T-helper 22 cell (primary cell): ENCODE results near the gene ZNF555.
A peak's percentile ranks its signal among the peaks of the same experiment; 100 is the strongest.
"Not testable (repeated sequence)": the region's sequence is repeated elsewhere in the genome, so short reads cannot be mapped to it uniquely, and the experiment has no call there.

Experiments used
- DNase-seq: peaks from one replicate; pipeline ENCODE4 v3.0.0-alpha.2; 2020; ENCODE audit warnings: low read depth

ZNF555 gene

DNA sequence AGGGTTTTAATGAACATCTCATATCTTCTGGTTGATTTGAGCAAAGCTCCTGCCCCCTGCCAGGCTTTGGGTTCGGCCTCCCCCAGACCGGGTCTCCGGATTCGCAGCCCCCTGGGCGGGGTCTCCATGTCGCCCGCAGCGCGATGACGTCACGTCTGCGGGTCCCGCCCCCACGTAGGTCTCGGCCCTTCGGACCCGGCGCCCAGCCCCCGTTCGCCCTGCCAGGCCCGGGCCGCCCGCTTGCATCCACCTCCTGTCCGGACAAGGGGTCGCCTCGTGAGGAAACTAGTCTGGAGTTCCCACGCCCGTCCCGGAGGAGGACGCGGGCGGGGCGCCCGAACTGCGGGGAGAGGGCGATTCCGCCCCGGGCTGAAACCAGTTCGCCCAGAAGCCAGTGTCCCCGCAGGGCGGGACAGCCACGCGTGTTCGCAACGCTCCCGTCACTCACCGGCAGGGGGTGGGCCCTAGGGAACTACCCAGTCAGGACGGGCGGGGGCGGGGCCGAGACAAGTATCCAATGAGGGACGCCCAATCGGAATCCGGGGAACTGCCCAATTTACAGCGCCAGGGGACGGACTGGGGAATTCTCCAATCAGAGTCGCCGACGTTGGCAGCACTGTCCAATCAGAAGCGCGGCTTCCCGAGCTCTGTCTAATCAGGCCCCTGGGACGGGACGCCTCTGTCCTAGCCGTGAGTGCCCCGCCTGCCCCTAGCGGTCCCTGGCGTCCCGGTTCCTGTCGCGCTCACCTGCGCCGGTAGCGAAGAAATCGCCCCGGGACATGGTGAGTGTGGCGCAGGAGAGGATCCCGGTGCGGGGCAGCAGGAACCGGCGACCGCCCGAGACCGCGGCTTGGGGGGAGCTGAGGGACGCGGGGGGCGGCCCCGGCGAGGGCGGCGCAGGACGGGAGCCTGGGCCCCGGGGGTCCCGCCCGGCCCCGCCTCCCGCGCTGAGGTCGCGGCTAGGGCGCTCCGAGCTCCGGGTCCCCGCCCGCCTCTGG lies at the start of gene ZNF555:
Gene ZNF555, plus strand, starts transcription at position 682 of the 998 bp plus-strand sequence. Its CDS starts 98 bp downstream, at position 780.
- peak; percentile 97 for DNase-seq

DNA sequence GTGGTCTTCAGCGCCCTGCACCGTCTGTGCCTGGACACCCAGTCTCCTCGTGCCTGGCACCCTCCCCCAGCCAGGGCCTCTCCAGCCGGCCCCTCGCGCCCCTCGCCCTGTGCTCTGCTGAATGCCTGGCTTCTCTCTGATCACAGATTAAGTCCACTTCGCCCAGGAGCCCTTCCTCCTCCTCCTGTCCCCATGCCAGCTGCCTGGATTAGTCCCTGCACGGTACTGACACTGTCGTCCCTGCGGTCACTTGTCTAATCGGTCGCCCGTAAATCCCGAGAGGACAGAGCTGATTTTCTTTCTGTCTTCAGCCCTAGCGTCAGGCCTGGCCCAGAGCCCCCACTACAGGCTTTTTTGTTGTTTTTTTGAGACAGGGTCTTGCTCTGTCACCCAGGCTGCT lies 49.4 kb upstream of the ZNF555 start:
- DNase-seq: no peak

DNA sequence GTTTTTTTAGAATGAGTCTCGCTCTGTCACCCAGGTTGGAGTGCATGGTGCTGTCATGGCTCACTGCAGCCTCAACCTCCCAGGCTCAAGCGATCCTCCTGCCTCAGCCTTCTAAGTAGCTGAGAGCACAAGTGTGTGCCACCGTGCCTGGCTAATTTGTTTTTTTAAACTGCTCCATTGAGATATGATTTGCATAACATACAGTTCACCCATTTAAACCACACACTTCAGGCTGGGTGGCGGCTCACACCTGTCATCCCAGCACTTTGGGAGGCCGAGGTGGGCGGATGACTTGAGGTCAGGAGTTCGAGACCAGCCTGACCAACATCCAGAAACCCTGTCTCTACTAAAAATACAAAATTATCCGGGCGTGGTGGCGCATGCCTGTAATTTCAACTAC lies 48.6 kb upstream of the ZNF555 start:
- not testable (repeated sequence) for DNase-seq

DNA sequence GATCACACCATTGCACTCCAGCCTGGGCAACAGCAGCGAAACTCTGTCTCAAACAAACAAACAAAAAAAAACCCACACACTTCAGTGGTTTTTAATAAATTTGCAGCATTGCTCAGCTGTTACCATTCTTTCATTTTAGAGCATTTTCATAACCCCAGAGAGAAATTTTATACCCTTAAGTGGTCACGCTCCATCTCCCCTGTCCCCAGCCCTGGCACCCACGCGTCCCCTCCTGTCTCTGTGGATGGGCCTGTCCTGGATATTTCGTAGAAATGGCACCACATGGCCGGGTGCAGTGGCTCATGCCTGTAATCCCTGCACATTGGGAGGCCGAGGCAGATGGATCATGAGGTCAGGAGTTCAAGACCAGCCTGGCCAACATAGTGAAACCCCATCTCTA lies 48.1 kb upstream of the ZNF555 start:
- no peak for DNase-seq

DNA sequence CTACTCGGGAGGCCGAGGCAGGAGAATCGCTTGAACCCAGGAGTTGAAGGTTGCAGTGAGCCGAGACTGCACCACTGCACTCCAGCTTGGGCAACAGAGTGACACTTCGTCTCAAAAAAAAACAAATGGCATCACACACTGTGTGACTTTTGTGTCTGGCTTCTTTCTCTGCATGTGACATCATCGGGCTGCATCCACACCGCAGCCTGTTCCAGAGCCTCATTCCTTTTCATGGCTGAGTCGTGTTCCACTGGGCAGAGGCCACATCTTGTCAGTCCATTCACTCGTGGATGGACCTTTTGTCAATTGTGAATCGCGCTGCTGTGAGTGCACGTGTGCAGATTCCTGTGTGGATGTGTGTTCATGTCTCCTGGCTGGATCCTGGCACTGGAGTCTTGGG lies 47.7 kb upstream of the ZNF555 start:
- DNase-seq: no peak

DNA sequence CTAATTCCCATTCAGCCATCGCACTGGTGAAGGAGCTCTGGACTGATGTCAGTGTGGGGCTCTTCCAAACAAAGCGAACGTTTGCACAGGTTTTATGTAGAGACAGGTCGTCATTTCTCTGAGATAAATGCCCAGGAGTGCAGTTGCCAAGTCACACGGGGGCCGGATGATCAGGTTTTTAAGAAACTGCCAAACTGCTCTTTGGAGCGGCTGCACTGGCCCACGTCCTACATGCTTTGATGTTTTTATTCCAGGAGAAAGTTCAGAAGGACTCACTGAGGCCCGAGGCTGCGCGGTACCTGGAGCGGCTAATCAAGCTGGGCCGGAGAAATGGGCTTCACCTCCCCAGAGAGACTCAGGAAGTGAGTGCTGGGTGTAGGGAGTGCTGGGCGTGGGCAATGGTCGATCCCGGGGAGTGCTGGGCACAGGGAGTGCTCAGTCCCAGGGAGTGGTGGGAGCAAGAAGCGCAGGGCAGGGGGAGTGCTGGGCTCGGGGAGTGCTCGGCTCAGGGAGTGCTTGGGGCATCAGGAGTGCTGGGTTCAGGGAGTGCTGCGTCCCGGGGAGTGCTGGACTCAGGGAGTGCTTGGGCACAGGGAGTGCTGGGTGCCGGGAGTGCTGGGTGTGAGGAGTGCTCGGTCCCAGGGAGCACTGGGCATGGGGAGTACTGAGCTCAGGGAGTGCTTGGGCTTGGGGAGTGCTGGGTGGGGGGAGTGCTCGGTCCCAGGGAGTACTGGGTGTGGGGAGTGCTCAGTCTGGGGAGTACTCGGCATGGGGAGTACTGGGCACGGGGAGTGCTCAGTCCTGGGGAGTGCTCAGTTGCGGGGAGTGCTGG lies 45.2 kb upstream of the ZNF555 start:
- no peak for DNase-seq

DNA sequence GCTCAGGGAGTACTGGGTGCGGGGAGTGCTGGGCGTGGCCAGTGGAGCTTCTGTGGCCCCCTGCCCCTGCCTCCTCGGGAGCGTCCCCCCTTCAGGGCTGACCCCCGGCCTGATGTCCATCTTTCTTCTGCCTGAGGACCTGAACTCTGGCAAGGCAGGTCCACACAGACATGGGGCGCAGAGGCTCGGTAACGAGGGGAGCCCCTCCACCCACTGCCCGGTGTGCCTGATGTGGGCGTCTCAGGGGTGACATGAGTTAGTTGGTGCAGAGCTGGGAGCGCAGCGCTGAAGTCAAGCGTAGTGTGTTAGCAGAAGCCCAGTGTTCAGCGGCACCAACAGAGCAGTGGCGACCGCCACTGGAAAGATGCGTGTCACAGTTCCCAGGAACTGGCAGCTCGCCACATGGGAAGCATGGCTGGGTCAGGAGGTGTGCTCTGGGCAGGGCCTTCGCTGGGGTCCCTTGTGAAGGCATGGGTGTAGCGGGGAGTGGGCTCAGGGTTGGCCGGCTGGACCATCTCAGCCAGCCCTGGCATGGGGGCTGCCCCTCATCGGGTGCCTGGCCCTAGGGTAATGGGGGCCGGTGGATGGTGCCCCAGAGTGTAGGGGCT lies 44.5 kb upstream of the ZNF555 start:
- DNase-seq: no peak

DNA sequence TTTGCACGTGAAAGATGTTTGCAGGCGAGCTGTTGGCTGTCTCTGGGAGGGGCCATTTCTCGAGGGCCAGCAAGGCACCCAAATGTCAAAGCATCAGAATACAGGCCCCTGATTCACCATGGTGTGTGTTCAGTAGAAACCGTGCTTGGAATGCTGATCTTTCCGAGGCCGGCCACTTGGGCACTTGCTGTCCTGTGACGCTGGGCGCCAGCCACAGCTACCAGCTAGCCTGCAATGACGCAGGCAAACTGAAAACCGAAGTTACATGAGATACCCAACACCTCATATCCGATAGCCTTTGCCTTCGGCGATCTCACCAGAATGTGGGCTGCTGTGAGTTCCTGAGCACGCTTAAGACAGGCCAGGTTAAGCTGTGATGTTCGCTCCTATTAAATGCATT lies 44.0 kb upstream of the ZNF555 start:
- no peak for DNase-seq

DNA sequence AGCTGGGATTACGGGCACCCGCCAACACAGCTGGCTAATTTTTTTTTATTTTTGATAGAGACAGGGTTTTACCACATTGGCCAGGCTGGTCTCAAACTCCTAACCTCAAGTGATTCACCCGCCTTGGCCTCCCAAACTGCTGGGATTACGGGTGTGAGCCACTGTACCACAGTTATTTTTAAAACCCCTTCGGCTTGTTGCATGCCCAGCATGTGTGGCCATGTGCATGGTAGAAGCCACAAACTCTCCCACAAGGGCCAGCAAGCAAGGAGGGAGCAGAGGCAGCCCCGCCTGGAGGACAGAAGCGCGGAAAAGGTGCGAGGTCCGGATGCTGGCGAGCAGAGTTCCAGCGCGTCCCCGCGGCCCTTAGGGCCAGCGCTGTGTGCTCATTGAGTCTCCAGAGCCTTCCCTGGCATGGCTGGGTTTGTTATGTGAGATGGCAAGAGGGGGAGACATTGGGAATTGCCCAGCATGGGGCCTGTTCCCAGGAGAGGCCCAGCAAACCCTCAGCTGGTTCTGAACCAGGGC lies 43.1 kb upstream of the ZNF555 start:
- DNase-seq: no peak

DNA sequence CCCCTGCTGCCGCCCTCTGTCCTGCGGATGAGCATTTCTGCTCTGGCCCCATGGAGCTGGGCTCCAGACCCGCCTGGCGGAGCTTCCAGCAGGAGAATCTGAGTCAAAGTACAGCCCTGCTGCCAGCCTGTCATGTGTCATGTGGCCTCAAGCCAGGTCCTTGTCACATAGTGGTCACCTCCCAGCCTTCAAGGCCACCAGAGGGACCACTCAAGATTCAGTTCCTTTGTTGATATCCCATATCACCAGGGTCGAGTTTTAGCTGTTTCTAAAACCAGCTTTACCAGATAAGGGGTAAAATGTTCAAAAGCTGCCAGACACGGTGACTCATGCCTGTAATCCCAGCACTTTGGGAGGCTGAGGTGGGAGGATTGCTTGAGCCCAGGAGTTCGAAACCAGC lies 42.5 kb upstream of the ZNF555 start:
- no peak for DNase-seq

DNA sequence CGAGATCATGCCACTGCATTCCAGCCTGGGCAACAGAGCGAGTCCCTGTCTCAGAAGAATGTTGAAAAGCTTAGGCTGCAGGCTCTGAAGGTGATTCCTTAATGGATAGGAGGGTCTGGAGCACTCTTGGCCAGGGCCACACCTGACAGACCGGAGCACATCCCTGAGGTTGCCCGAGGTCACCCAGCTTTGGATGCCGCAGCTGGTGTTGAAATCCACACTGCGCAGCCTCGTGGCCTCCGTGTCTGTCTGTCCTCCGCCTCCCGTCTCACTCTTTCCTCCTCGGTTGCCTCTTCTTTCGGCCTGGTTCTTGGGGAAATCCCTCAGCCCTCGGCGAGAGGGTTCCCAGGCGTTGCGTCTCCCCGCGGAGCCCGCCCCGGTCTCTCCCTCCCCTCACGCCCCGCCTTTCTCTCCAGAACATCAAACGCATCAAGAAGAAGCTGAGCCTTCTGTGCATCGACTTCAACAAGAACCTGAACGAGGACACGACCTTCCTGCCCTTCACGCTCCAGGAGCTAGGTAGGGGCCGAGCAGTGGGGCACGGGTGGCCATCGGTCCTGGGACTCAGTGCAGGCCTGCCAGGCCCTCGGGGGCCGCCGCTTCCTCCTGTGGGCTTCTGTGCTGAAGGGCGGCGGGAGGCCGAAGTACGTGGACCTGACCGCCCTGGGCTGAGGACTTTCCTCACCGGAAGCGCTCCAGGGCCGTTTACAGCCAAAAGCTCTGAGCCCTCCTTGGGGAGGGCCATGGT lies 41.8 kb upstream of the ZNF555 start:
- DNase-seq: no peak

DNA sequence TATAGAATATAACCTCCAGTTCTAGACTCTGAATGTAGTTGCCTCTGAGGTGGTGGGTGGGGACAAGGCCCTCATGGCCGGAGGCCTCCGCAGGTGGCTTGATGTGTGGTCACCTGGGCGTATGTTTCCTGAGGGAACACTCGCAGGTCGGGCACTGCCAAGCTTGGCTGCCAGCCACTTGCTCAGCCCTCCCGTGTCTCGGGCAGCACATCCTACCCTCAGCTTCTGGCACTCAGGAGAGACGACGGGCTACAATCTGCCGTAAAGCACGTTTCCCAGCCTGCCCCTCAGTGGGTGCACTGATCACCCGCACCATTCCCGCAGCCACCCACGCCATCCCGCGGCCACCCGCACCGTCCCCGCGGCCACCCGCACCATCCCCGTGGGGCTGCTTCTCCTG lies 40.8 kb upstream of the ZNF555 start:
- DNase-seq: no peak

DNA sequence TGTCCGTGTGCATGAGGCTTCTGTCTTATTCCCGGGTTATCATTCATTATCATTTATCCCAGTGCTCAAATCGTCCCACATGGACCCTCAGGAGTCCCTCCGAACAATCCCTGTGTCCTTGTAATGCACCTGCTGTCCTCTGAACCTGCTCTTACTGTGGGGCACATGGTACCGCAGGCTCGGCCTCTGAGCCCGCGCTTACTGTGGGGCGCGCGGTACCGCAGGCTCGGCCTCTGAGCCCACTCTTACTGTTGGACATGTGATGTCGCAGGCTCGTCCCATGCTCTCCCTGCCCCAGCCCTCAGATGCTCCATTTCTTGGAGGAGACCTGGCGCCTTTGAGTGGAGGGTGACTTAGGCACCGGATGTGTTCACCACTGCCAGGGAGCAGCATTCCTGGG lies 38.4 kb upstream of the ZNF555 start:
- no peak for DNase-seq

DNA sequence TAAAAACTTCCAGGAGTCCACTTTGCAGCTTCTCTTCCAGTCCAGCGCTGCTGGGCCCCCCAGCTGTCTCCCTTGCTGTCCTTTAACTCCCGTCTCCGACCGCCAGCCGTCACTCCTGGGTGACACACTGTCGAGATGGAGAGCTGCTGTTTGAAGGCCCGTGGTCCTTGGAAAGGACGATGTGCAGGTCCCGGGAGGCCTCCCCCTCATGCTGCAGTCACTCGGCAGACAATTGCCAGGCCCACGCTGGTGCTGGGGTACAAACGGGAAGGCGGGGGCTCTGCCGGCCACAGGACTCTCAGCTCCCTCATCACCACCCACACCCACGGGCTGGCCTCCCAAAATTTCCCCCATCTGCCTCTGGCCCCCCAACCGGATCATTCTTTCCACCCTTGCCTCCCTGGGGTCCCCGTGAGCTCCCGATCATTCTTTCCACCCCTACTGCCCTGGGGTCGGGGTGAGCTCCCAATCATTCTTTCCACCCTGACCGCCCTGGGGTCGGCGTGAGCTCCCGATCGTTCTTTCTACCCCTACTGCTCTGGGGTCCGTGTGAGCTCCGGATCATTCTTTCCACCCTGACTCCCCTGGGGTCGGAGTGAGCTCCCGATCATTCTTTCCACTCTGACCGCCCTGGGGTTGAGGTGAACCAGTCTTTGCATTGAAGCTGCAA lies 37.7 kb upstream of the ZNF555 start:
- DNase-seq: no peak

DNA sequence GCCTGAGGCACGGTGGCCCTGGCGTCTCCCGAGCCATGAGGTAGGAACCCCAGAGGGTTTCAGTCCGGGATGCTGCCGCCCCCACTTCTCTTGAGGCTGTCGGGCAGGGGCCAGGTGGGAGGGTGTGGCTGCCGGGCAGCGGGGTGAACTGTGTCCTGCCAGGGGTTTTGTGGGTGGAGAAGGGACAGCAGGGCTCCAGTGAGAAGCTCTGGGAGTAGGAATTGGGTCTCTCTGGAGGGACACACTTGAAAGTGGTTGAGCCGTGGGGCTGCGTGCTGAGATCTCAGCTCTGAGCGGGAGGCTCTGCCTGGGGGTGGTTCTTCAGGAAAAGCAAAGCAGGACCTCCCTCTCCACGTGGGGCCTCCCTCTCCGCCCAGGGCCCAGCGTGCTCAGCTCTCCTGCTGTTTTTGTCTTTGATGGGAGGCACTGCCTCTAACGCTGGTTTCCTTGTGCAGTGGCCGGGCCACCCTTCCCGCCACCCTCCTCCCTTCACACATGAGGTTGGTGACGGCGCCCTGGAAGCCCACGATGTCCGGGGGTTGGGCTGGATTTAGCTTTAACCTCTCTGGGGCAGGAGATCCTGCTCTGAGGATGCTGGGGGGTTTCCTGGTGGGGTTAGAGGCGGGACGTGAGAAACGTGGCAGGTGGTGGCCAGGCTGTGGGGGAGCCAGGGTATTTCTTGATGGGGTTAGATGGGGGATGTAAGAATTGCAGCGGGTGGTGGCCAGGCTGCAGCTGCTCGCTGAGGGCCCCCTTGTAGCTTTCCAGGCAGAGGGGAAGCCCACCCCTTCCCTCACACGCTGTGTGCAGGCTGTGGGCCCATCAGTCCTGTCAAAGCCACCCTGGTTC lies 36.9 kb upstream of the ZNF555 start:
- DNase-seq: no peak

DNA sequence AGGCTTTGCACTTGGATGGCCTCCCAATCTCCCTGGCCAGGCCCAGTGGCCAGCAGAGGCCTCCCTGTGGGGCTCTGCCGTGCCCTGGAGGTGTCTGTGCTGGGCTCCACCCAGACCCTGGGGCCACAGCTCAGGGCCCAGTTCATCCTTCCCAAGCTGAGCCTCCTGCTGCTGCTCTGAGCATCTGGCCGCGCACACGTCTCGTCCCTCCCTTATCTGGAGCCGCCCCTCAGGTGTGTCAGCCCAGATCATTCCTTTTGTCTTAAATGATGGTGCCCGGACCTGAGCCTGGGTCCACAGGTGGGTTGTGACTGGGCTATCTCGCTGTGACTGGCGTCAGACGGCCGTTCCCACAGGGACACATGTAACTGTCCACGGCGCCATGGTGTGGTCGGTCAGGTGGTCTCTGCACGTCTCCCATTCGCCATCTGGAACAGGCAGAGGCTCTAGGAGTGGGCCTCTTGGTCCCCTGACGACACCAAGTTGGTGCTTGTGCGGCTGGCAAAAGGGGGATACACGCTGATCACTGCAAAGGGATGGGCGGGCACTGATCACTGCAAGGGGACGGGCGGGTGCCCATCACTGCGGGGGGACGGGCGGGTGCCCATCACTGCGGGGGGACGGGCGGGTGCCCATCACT lies 35.9 kb upstream of the ZNF555 start:
- DNase-seq: no peak

DNA sequence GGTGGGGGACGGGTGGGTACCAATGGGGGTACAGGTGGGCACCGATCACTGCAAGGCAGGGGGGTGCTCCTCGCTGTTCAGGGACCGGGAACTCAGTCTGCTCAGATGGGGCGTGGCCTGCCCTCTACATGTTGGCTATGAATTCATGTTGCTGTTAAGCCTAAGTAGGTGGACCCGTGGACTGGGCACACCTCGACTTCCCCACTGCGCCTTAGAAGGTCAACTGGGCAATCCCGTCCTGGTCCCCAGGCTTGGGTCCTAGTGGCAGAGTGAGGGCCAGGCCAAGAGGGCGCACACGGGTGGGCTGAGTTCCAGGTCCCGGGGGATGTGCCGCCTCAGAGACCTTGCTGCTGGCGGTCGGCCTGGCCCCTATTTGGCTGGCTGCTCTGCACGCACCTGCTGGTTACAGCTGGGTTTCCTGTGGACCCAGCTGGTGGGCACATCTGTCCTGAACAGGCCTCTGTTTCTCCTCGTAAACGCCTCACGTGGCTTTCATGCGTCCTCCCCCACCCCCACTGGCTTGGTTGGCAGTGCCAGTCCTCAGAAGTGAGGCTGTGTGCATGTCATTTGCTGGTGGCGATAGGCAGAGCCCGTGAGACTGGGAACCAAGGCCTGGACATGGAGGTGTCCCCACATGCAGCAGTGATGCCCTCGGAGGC lies 35.2 kb upstream of the ZNF555 start:
- no peak for DNase-seq

DNA sequence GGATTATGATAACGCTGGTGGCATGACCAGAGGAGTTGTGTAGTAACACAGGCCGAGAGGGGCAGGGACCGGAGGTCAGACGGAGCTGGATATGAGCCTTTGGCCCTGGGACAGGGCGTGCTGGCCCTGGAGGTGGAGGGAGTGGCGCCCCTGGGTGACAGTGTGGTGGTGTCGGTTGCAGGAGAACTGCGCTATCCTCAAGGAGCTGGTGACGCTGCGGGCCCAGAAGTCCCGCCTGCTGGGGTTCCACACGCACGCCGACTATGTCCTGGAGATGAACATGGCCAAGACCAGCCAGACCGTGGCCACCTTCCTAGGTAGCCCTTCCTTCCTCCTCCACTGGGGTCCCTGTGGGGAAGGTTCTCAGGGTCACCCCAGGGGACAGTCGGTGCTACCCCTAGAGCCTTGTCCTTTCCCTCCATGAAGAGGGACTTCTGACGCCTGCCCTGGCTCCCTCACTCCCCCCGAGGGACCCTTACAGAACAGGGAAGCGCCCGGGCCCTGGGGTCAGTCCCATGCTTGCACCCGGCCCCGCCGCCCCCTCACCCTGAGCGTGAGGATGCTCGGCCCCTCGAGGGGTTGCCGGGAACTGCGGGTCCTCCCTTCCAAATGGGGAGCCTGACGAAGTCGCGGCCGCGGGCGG lies 34.4 kb upstream of the ZNF555 start:
- DNase-seq: no peak
